HG03066 (cell line): Measurements from ENCODE around the gene CTXN3.
"Not testable (repeated sequence)": the region's sequence is repeated elsewhere in the genome, so short reads cannot be mapped to it uniquely, and the experiment has no call there.

Source experiments
- ATAC-seq: cut with Tn5 transposase; IDR thresholded peaks from one replicate; pipeline ENCODE4 v1.9.1; 2021; ENCODE audit warnings: low read depth; ENCODE audit not compliant: unreplicated experiment

The CTXN3 gene

GRCh38 chr5:127650022-127650421 lies 1.1 kb downstream of the CTXN3 start:
- no peak for ATAC-seq

- no peak for ATAC-seq
Measured at GRCh38 chr5:127650649-127651048, 1.8 kb downstream of the CTXN3 start.

GRCh38 chr5:127652952-127653611 lies 4.2 kb downstream of the CTXN3 start:
- ATAC-seq: no peak

GRCh38 chr5:127656825-127657224 lies 7.9 kb downstream of the CTXN3 start:
- ATAC-seq: no peak

GRCh38 chr5:127660047-127660733 lies 11.3 kb downstream of the CTXN3 start:
- no peak for ATAC-seq

- ATAC-seq: no peak
Measured at GRCh38 chr5:127664093-127664492, 15.2 kb downstream of the CTXN3 start.

- no peak for ATAC-seq
Measured at GRCh38 chr5:127665641-127666040, 16.8 kb downstream of the CTXN3 start.

- no peak for ATAC-seq
Measured at GRCh38 chr5:127666043-127666716, 17.3 kb downstream of the CTXN3 start.

GRCh38 chr5:127667926-127668325 lies 19.0 kb downstream of the CTXN3 start:
- no peak for ATAC-seq

- ATAC-seq: no peak
Measured at GRCh38 chr5:127671218-127671617, 22.3 kb downstream of the CTXN3 start.

- no peak for ATAC-seq
Measured at GRCh38 chr5:127673117-127673800, 24.4 kb downstream of the CTXN3 start.

GRCh38 chr5:127676951-127677350 lies 28.1 kb downstream of the CTXN3 start:
- ATAC-seq: not testable (repeated sequence)

GRCh38 chr5:127679691-127680330 lies 30.9 kb downstream of the CTXN3 start:
- not testable (repeated sequence) for ATAC-seq

- ATAC-seq: no peak
Measured at GRCh38 chr5:127680595-127680994, 31.7 kb downstream of the CTXN3 start.

GRCh38 chr5:127683008-127683407 lies 34.1 kb downstream of the CTXN3 start:
- no peak for ATAC-seq

GRCh38 chr5:127684726-127685467 lies 36.0 kb downstream of the CTXN3 start:
- no peak for ATAC-seq

GRCh38 chr5:127685662-127686061 lies 36.8 kb downstream of the CTXN3 start:
- ATAC-seq: no peak

- no peak for ATAC-seq
Measured at GRCh38 chr5:127686424-127686823, 37.5 kb downstream of the CTXN3 start.

- ATAC-seq: no peak
Measured at GRCh38 chr5:127694518-127695171, 45.8 kb downstream of the CTXN3 start.
